Smooth muscle cell (in vitro differentiated cells): ENCODE data around the gene INTS4. TPM values are rescaled to one million over a fixed set of nuclear protein-coding genes. Genes with fewer than 3 reads are reported as not detected.

ENCODE experiments used
- DNase-seq: peaks from one replicate; lab custom pipeline; 2025; ENCODE audit not compliant: unreplicated experiment; lab: John Stamatoyannopoulos, UW
- H2AFZ ChIP-seq: fragments of 200-600 bp; sonication (generic); 2 replicates; pipeline ENCODE4 v1.6.0; 2016; ENCODE audit warnings: antibody characterized with exemption, low read depth, mild to moderate bottlenecking
- H3F3A ChIP-seq: fragments of 200-600 bp; sonication (generic); 2 replicates; pipeline ENCODE4 v1.6.0; 2017; ENCODE audit warnings: antibody characterized with exemption, low read depth
- H3K27ac ChIP-seq: fragments of 200-600 bp; sonication (generic); 2 replicates; pipeline ENCODE4 v1.5.1; 2016; ENCODE audit warnings: low read depth, mild to moderate bottlenecking
- H3K27me3 ChIP-seq: fragments of 200-600 bp; sonication (generic); 2 replicates; pipeline ENCODE4 v1.6.1; 2016; ENCODE audit warnings: low read depth, mild to moderate bottlenecking
- H3K36me3 ChIP-seq: fragments of 200-600 bp; sonication (generic); 2 replicates; pipeline ENCODE4 v1.5.1; 2016; ENCODE audit warnings: low read depth
- H3K4me1 ChIP-seq: fragments of 200-600 bp; sonication (generic); 2 replicates; pipeline ENCODE4 v1.5.1; 2016; ENCODE audit warnings: low read depth
- H3K4me2 ChIP-seq: fragments of 200-600 bp; sonication (generic); 2 replicates; pipeline ENCODE4 v1.6.0; 2016; ENCODE audit warnings: mild to moderate bottlenecking
- H3K4me3 ChIP-seq: fragments of 200-600 bp; sonication (generic); 2 replicates; pipeline ENCODE4 v1.5.1; 2016; ENCODE audit warnings: mild to moderate bottlenecking
- H3K79me2 ChIP-seq: fragments of 200-600 bp; sonication (generic); 2 replicates; pipeline ENCODE4 v1.6.0; 2016; ENCODE audit warnings: low read depth, mild to moderate bottlenecking
- H3K9ac ChIP-seq: fragments of 200-600 bp; sonication (generic); 2 replicates; pipeline ENCODE4 v1.6.0; 2016; ENCODE audit warnings: low read depth
- H3K9me3 ChIP-seq: fragments of 200-600 bp; sonication (generic); replicated peaks from 2 replicates; pipeline ENCODE4 v1.5.1; 2016; ENCODE audit warnings: low read depth
- H4K20me1 ChIP-seq: fragments of 200-600 bp; sonication (generic); 2 replicates; pipeline ENCODE4 v1.6.0; 2016; ENCODE audit warnings: low read depth
- WGBS: methylation state at CpG from one replicate; pipeline ENCODE4 v1.1.7; 2016; ENCODE audit warnings: low lambda C conversion rate; 5-methylcytosine and 5-hydroxymethylcytosine counted together
- polyA plus RNA-seq: library from polyadenylated mRNA; unstranded; fragments of >200 nt; fragmentation: Nextera tagmentation; extraction: Ambion mirVana; gene quantifications from 2 replicates; pipeline ENCODE4 v1.2.1, GENCODE V29; 2016
- total RNA-seq: library from RNA; depleted of rRNA; stranded (reverse); fragments of >200 nt; gene quantifications from 2 replicates; pipeline ENCODE4 v1.2.3, GENCODE V29; 2014
- TF ChIP-seq, protein P1 (sequence below): fragments of 200-600 bp; sonication (generic); IDR thresholded peaks from 2 replicates; pipeline ENCODE4 v1.5.1; 2017; ENCODE audit warnings: borderline replicate concordance, mild to moderate bottlenecking, antibody characterized with exemption; ENCODE audit not compliant: insufficient read depth, poor library complexity, severe bottlenecking

INTS4 gene
- total and polyA plus RNA-seq, 2 experiments from 2014 or later, result 22.4 to 28.9 TPM

- H3F3A ChIP-seq, result no peaks in the 10 kb centered on the region
- TF ChIP-seq, protein P1, sequence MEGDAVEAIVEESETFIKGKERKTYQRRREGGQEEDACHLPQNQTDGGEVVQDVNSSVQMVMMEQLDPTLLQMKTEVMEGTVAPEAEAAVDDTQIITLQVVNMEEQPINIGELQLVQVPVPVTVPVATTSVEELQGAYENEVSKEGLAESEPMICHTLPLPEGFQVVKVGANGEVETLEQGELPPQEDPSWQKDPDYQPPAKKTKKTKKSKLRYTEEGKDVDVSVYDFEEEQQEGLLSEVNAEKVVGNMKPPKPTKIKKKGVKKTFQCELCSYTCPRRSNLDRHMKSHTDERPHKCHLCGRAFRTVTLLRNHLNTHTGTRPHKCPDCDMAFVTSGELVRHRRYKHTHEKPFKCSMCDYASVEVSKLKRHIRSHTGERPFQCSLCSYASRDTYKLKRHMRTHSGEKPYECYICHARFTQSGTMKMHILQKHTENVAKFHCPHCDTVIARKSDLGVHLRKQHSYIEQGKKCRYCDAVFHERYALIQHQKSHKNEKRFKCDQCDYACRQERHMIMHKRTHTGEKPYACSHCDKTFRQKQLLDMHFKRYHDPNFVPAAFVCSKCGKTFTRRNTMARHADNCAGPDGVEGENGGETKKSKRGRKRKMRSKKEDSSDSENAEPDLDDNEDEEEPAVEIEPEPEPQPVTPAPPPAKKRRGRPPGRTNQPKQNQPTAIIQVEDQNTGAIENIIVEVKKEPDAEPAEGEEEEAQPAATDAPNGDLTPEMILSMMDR, result no peak
- H4K20me1 ChIP-seq, result no peaks in the 10 kb centered on the region
- no peaks in the 10 kb centered on the region for H3K79me2 ChIP-seq
- H3K4me1 ChIP-seq, result peaks cover 6% of the 10 kb centered on the region
- H3K27me3 ChIP-seq, result no peaks in the 10 kb centered on the region
- no peak overlapping the region for H3K9ac ChIP-seq
- WGBS, result 90% methylated on average over 3 of the region's 3 CpGs
- no peak overlapping the region for H3K27ac ChIP-seq
- H3K9me3 ChIP-seq, result no peaks in the 10 kb centered on the region
- no peak overlapping the region for H3K4me2 ChIP-seq
- no peak overlapping the region for H2AFZ ChIP-seq
- H3K4me3 ChIP-seq, result no peak overlapping the region
- no peak for DNase-seq
- H3K36me3 ChIP-seq, result no peaks in the 10 kb centered on the region
Measured at GRCh38 chr11:78036313-78036712, 41.8 kb upstream of the INTS4 start.

DNA sequence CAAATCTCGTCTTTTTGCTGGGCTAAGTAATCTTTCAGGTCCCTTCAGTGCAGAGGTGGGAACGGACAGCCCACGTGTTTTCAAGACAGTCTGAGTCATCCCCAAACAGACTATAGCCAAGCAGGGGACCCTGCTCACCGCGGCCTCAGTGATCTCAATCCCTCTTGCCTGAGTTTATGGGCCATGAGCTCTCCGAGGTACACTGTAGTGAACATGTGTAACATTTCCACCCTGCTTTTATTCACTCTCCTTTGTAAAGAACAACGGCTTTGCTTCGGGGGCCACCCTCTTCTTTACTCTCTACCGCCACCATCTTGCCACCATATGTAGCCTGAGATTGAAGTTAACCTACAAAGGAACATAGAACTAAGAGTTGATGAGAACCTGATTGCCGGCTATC is 40.2 kb upstream of the INTS4 start:
- H3K4me1 ChIP-seq, result no peaks in the 10 kb centered on the region
- H3F3A ChIP-seq, result no peaks in the 10 kb centered on the region
- H3K79me2 ChIP-seq, result no peaks in the 10 kb centered on the region
- TF ChIP-seq, protein P1, result no peak
- 78% methylated on average over 10 of the region's 10 CpGs for WGBS
- no peak overlapping the region for H3K4me2 ChIP-seq
- H3K27ac ChIP-seq, result no peak overlapping the region
- H3K9ac ChIP-seq, result no peak overlapping the region
- H3K36me3 ChIP-seq, result no peaks in the 10 kb centered on the region
- H2AFZ ChIP-seq, result no peak overlapping the region
- no peaks in the 10 kb centered on the region for H3K9me3 ChIP-seq
- no peak overlapping the region for H3K4me3 ChIP-seq
- no peak for DNase-seq
- H3K27me3 ChIP-seq, result no peaks in the 10 kb centered on the region
- H4K20me1 ChIP-seq, result no peaks in the 10 kb centered on the region

DNA sequence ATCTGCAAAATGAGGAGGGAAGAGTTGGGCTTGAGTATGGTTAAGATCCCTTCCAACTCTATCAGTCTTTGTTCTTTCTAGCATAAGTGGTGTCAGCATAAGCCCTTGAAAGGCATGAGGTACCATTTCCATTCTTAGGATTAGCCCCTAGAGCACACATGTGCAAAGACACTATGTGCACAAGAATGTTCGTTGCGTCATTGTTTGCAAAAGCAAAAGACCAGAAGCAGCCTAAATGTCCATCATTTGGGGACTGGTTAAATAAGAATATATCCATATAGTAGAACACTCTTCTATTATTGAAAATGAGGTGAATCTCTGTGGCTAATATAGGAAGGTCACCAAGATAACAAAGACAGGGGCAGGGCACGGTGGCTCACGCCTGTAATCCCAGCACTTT is 38.6 kb upstream of the INTS4 start:
- 70% methylated on average over 4 of the region's 4 CpGs for WGBS
- H3K27ac ChIP-seq, result no peak overlapping the region
- H4K20me1 ChIP-seq, result no peaks in the 10 kb centered on the region
- no peak for DNase-seq
- TF ChIP-seq, protein P1, result no peak
- no peak overlapping the region for H3K4me2 ChIP-seq
- H3K36me3 ChIP-seq, result no peaks in the 10 kb centered on the region
- H3K4me3 ChIP-seq, result no peak overlapping the region
- H3K9me3 ChIP-seq, result no peaks in the 10 kb centered on the region
- H3K79me2 ChIP-seq, result no peaks in the 10 kb centered on the region
- no peaks in the 10 kb centered on the region for H3F3A ChIP-seq
- no peaks in the 10 kb centered on the region for H3K27me3 ChIP-seq
- H2AFZ ChIP-seq, result no peak overlapping the region
- H3K4me1 ChIP-seq, result no peaks in the 10 kb centered on the region
- no peak overlapping the region for H3K9ac ChIP-seq

DNA sequence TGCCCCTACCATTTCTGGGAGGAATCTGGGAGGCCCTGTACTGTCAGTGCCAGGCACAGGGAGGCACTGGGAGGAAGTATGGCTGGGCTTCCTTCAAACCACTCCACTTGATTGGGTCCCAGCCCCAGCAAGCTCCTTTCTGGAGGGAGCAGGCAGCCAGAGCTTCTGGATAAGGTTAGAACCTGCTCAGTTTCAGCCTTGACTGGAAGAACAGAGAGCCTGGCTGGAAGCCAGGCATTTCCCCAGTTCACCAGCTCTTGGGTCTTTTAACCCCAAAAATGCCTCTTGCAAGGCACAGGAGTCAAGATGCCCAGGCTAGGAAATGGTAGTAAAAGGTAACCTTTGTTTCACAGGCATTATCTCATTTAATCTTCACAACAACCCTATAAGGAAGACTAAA is 37.6 kb upstream of the INTS4 start:
- Histone ChIP-seq H3K9me3 (no peaks in the 10 kb centered on the region), H3K36me3 (no peaks in the 10 kb centered on the region), H3F3A (no peaks in the 10 kb centered on the region), H3K27me3 (no peaks in the 10 kb centered on the region), H2AFZ (no peak overlapping the region), H3K4me1 (no peaks in the 10 kb centered on the region), H3K4me2 (no peak overlapping the region), H3K79me2 (no peaks in the 10 kb centered on the region), H3K27ac (no peak overlapping the region), H3K9ac (no peak overlapping the region), H4K20me1 (no peaks in the 10 kb centered on the region), H3K4me3 (no peak overlapping the region)
- TF ChIP-seq, protein P1, result no peak
- DNase-seq, result no peak
